Gastroesophageal sphincter (tissue), 4 donors: ENCODE results near the gene CEL. TPM values are rescaled to one million over a fixed set of nuclear protein-coding genes. Genes with fewer than 3 reads are reported as not detected.

ENCODE experiments used
- ATAC-seq: fragments of 150-250 bp; one replicate; pipeline ENCODE4 v1.9.1; 2016; ENCODE audit warnings: mild to moderate bottlenecking, moderate library complexity
- H3K27ac ChIP-seq, 4 donors: fragments of 200-600 bp; sonication (generic) in 3 of 4; 1 replicate in 3 of 4; 2 replicates in 1 of 4; pipeline ENCODE4 v1.5.1; 2016 to 2019
- H3K27me3 ChIP-seq: fragments of 200-600 bp; sonication (generic); one replicate; pipeline ENCODE4 v1.5.1; 2019
- H3K36me3 ChIP-seq, 2 donors: fragments of 200-600 bp; sonication (generic); one replicate each; pipeline ENCODE4 v1.5.1; 2019; ENCODE audit warnings: control low read depth in 1 of 2
- H3K4me1 ChIP-seq, 3 donors: fragments of 200-600 bp; sonication (generic); 1 replicate in 2 of 3; 2 replicates in 1 of 3; pipeline ENCODE4 v1.5.1; 2016 to 2019; ENCODE audit warnings: control low read depth in 2 of 3
- H3K4me3 ChIP-seq, 2 donors: fragments of 200-600 bp; sonication (generic); one replicate each; pipeline ENCODE4 v1.5.1; 2019; ENCODE audit warnings: mild to moderate bottlenecking in 1 of 2, moderate library complexity in 1 of 2
- H3K9me3 ChIP-seq, 3 donors: fragments of 200-600 bp; sonication (generic); one replicate each; pipeline ENCODE4 v1.5.1; 2017 to 2019; ENCODE audit warnings: control low read depth in 2 of 3
- EP300 ChIP-seq: sonication (generic); formaldehyde crosslinking; IDR thresholded peaks from one replicate; pipeline ENCODE4 v1.6.1; 2017; ENCODE audit warnings: antibody characterized with exemption, mild to moderate bottlenecking
- POLR2A ChIP-seq, 2 donors: fragments of 450-650 bp; IDR thresholded peaks; one replicate each; pipeline ENCODE4 v1.6.1; 2017; ENCODE audit warnings: antibody characterized with exemption in 2 of 2, mild to moderate bottlenecking in 2 of 2, moderate library complexity in 1 of 2
- POLR2AphosphoS5 ChIP-seq: sonication (generic); formaldehyde crosslinking; IDR thresholded peaks from one replicate; pipeline ENCODE4 v1.6.1; 2017; ENCODE audit warnings: antibody characterized with exemption
- WGBS, 2 donors: methylation state at CpG; one replicate each; pipeline ENCODE4 v1.1.5; 2018; ENCODE audit warnings: low coverage in 1 of 2; 5-methylcytosine and 5-hydroxymethylcytosine counted together
- total RNA-seq, 4 donors: library from RNA; depleted of rRNA; stranded (reverse); fragments of >200 nt; gene quantifications; one replicate each; pipeline ENCODE4 v1.1.0, GENCODE V29; 2016
- TF ChIP-seq, protein P1 (sequence below), 4 experiments: fragments of 200-600 bp in 2 of 4; fragments of 450-650 bp in 2 of 4; sonication (generic) in 1 of 4; IDR thresholded peaks; one replicate each; pipeline ENCODE4 v1.5.1; 2017 to 2019; ENCODE audit warnings: antibody characterized with exemption in 4 of 4, mild to moderate bottlenecking in 2 of 4, moderate library complexity in 2 of 4

CEL gene
- total RNA-seq, 4 donors from 2014 or later = 0.35 to 0.81 (median 0.62) TPM; not detected in 1

DNA sequence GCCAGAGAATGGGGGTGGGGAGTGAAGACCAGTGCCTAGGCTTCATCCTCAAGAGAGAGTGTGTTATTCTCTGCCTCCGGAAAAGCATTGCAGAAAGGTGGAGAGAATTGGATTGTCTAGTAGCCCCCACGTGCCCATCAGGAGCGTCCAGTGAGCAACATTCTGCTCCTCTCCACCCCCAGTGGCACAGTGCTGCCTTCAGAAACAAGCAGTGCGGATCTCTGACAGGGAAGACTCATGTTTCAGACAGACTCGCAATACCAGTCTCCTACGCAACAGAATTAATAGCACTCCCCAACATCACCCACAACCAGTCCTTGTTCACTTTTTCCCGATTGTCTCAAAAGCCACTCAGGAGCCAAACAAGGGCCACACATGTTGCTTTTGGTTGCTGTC, 14.9 kb upstream of the CEL start:
- ATAC-seq = no peak

DNA sequence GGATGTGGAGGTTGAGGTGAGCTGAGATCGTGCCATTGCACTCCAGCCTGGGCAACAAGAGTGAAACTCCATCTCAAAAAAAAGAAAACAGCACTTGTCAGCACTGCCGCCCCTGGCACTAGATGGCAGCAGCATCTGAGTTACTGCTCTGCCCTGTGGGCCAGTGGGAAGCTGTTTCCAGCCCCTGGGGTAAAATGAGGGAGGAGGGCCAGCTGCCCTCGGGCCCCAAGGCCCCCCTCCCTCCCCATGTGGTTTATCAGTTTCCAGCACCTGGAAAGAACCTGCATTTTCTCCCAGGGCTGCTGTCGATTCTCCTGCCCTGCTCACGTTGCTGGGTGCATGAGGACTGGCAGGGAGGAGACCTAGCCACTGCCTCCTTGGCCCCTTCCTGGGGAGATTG, 13.2 kb upstream of the CEL start:
- H3K4me1 ChIP-seq = no peaks in the 10 kb centered on the region
- no peaks in the 10 kb centered on the region for H3K9me3 ChIP-seq
- H3K27me3 ChIP-seq = no peaks in the 10 kb centered on the region
- no peak for ATAC-seq
- peaks cover 0 to 100% of the 10 kb centered on the region in 2 donors for H3K36me3 ChIP-seq
- no peak overlapping the region for H3K4me3 ChIP-seq
- no peak for TF ChIP-seq EP300
- TF ChIP-seq POLR2A (IDR thresholded peaks at IDR 0.05) = no peak
- TF ChIP-seq POLR2AphosphoS5 = no peak
- 72% methylated on average over 2 of the region's 5 CpGs; no CpG with 5 or more reads in 1 of the 2 donors for WGBS, 2 donors
- no peak overlapping the region for H3K27ac ChIP-seq

More for the DNA sequence above, 14.9 kb upstream of the CEL start:
- no peaks in the 10 kb centered on the region for H3K4me1 ChIP-seq
- H3K27me3 ChIP-seq = no peaks in the 10 kb centered on the region
- H3K36me3 ChIP-seq = peaks cover 0 to 100% of the 10 kb centered on the region in 2 donors
- TF ChIP-seq, protein P1, sequence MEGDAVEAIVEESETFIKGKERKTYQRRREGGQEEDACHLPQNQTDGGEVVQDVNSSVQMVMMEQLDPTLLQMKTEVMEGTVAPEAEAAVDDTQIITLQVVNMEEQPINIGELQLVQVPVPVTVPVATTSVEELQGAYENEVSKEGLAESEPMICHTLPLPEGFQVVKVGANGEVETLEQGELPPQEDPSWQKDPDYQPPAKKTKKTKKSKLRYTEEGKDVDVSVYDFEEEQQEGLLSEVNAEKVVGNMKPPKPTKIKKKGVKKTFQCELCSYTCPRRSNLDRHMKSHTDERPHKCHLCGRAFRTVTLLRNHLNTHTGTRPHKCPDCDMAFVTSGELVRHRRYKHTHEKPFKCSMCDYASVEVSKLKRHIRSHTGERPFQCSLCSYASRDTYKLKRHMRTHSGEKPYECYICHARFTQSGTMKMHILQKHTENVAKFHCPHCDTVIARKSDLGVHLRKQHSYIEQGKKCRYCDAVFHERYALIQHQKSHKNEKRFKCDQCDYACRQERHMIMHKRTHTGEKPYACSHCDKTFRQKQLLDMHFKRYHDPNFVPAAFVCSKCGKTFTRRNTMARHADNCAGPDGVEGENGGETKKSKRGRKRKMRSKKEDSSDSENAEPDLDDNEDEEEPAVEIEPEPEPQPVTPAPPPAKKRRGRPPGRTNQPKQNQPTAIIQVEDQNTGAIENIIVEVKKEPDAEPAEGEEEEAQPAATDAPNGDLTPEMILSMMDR (IDR thresholded peaks at IDR 0.05) = no peak
- TF ChIP-seq POLR2A (IDR thresholded peaks at IDR 0.05) (no peak), EP300 (no peak), POLR2AphosphoS5 (no peak)
- 87 to 92% methylated on average over 4 of the region's 7 CpGs for WGBS, 2 donors
- H3K4me3 ChIP-seq = no peak overlapping the region
- no peak overlapping the region for H3K27ac ChIP-seq
- H3K9me3 ChIP-seq = no peaks in the 10 kb centered on the region

GRCh38 chr9:133049043-133049442, 12.7 kb upstream of the CEL start:
- Histone ChIP-seq H3K36me3 (peaks cover 0 to 100% of the 10 kb centered on the region in 2 donors), H3K27me3 (no peaks in the 10 kb centered on the region), H3K9me3 (no peaks in the 10 kb centered on the region), H3K4me3 (no peak overlapping the region), H3K4me1 (no peaks in the 10 kb centered on the region), H3K27ac (no peak overlapping the region)
- no peak for TF ChIP-seq POLR2AphosphoS5
- TF ChIP-seq, protein P1 (IDR thresholded peaks at IDR 0.05) = no peak
- no peak for TF ChIP-seq EP300
- no peak for TF ChIP-seq POLR2A (IDR thresholded peaks at IDR 0.05)
- 91 to 93% methylated on average over 4 to 6 of the region's 13 CpGs for WGBS, 2 donors
- no peak for ATAC-seq

- WGBS, 2 donors = 82% methylated on average over 2 to 6 of the region's 6 CpGs
- H3K36me3 ChIP-seq = peaks cover 0 to 100% of the 10 kb centered on the region in 2 donors
- H3K9me3 ChIP-seq = no peaks in the 10 kb centered on the region
- no peak overlapping the region for H3K4me3 ChIP-seq
- TF ChIP-seq EP300 = no peak
- no peak for TF ChIP-seq POLR2A (IDR thresholded peaks at IDR 0.05)
- TF ChIP-seq POLR2AphosphoS5 = no peak
- TF ChIP-seq, protein P1 (IDR thresholded peaks at IDR 0.05) = no peak
- H3K4me1 ChIP-seq = no peaks in the 10 kb centered on the region
- H3K27ac ChIP-seq = no peak overlapping the region
- no peaks in the 10 kb centered on the region for H3K27me3 ChIP-seq
- no peak for ATAC-seq
Observed at GRCh38 chr9:133050142-133050541, 11.6 kb upstream of the CEL start.

- WGBS, 2 donors = 90 to 95% methylated on average over 2 to 7 of the region's 10 CpGs
- ATAC-seq = no peak
- Histone ChIP-seq H3K4me3 (no peak overlapping the region), H3K4me1 (no peaks in the 10 kb centered on the region), H3K36me3 (peaks cover 0 to 100% of the 10 kb centered on the region in 2 donors), H3K27me3 (no peaks in the 10 kb centered on the region), H3K9me3 (no peaks in the 10 kb centered on the region), H3K27ac (no peak overlapping the region)
- TF ChIP-seq POLR2AphosphoS5 = no peak
- TF ChIP-seq POLR2A (IDR thresholded peaks at IDR 0.05) = no peak
- no peak for TF ChIP-seq EP300
Observed at GRCh38 chr9:133050781-133051180, 11.0 kb upstream of the CEL start.

DNA sequence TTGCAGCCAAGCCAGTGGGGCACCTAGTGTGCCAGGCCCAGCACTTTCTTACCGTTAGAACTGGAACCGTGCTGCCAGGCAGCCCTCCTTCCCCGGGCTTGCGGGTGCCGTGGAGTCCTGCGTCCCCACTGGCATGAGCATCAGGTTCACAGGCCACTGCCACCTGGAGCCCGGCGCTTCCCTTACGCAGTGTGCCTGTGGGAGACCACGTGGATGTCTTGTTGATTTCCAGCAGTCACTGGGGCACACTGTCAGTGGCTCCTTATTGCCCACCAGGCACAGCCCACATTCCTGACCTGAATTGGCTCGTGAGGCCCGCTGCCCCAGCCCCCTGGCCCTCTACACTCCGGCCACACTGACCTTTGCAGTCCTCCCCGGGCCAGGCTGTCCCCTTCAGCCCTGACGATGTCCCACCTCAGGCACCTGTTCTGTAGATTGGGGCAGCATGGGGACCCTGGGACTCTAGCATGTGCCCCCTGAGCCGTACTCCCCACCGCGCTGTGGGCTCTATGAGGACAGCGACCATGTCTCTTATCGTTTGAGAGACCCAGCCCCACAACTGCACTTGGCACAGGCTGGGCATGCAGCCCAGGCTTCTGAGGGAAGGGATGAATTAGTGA, 10.4 kb upstream of the CEL start:
- Histone ChIP-seq H3K27ac (no peak overlapping the region), H3K36me3 (peaks cover 0 to 100% of the 10 kb centered on the region in 2 donors), H3K4me3 (no peak overlapping the region), H3K4me1 (no peaks in the 10 kb centered on the region), H3K9me3 (no peaks in the 10 kb centered on the region), H3K27me3 (no peaks in the 10 kb centered on the region)
- WGBS, 2 donors = 87 to 92% methylated on average over 2 to 9 of the region's 20 CpGs
- no peak for TF ChIP-seq POLR2AphosphoS5
- no peak for TF ChIP-seq EP300
- TF ChIP-seq, protein P1 (IDR thresholded peaks at IDR 0.05) = no peak
- TF ChIP-seq POLR2A (IDR thresholded peaks at IDR 0.05) = no peak
- ATAC-seq = no peak
